ENCODE results near the gene PPP2R3A. TPM values are rescaled to one million over a fixed set of nuclear protein-coding genes. Genes with fewer than 3 reads are reported as not detected.

PPP2R3A gene
- 11.5 and 12.3 TPM in 2 replicates for total RNA-seq

GRCh38 chr3:135965506-135966270, at the start of gene PPP2R3A:
PPP2R3A (plus strand) TSS chr3:135965728; CDS start chr3:136001499, 35,771 bp downstream.

GRCh38 chr3:136196064-136196400, 230.5 kb downstream of the PPP2R3A start, which contains the start of gene MSL2:
MSL2 (minus strand) TSS chr3:136196335; CDS start chr3:136195113, 1,222 bp downstream.

Other genes with a start within 250 kb of the PPP2R3A start
- 7.4 and 8.4 TPM in 2 replicates for gene MSL2, start 230.6 kb downstream of the PPP2R3A start, total RNA-seq

All from cardiac atrium fibroblast (primary cell).